Stomach (tissue), 4 donors: ENCODE results near the gene LRTM2.

Source experiments
- POLR2A ChIP-seq, 4 donors: fragments of 450-650 bp; IDR thresholded peaks; one replicate each; pipeline ENCODE4 v1.6.1; 2016; ENCODE audit warnings: antibody characterized with exemption in 4 of 4, control low read depth in 2 of 4, mild to moderate bottlenecking in 1 of 4, moderate library complexity in 1 of 4
- POLR2AphosphoS5 ChIP-seq, 3 donors: sonication (generic); formaldehyde crosslinking; IDR thresholded peaks; one replicate each; pipeline ENCODE4 v1.6.1; 2016; ENCODE audit warnings: antibody characterized with exemption in 3 of 3
- TF ChIP-seq, protein P1 (sequence below), 7 experiments: fragments of 450-650 bp in 4 of 7; fragments of 200-600 bp in 3 of 7; sonication (generic) in 3 of 7; IDR thresholded peaks; one replicate each; pipeline ENCODE4 v1.5.1; 2016 to 2019; ENCODE audit warnings: antibody characterized with exemption in 7 of 7, control low read depth in 2 of 7, mild to moderate bottlenecking in 1 of 7

DNA sequence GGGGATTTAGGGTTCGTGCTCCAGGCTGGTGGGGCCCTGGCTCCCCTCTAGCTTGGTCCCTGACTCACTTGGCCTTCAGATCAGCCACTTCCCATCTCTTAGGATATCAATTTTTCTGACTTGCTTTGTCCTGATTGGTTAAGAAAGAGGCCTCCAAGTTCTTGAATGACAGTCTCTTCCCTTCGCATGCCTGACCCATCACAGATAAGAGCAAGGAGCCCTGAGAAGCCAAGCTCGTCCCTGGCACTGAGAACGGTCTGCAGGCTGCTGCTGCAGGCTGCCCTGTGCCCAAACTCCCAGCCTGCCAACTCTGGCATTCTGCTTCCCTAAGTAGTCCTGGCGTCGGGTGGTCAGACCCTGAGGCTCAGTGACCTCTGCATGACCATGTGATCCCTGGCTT is 794 bp upstream of the LRTM2 start:
- TF ChIP-seq POLR2A (IDR thresholded peaks at IDR 0.05) = no peak
- TF ChIP-seq, protein P1, sequence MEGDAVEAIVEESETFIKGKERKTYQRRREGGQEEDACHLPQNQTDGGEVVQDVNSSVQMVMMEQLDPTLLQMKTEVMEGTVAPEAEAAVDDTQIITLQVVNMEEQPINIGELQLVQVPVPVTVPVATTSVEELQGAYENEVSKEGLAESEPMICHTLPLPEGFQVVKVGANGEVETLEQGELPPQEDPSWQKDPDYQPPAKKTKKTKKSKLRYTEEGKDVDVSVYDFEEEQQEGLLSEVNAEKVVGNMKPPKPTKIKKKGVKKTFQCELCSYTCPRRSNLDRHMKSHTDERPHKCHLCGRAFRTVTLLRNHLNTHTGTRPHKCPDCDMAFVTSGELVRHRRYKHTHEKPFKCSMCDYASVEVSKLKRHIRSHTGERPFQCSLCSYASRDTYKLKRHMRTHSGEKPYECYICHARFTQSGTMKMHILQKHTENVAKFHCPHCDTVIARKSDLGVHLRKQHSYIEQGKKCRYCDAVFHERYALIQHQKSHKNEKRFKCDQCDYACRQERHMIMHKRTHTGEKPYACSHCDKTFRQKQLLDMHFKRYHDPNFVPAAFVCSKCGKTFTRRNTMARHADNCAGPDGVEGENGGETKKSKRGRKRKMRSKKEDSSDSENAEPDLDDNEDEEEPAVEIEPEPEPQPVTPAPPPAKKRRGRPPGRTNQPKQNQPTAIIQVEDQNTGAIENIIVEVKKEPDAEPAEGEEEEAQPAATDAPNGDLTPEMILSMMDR (IDR thresholded peaks at IDR 0.05) = no peak
- TF ChIP-seq POLR2AphosphoS5 (IDR thresholded peaks at IDR 0.05) = no peak
